ENCODE results near the gene GRK2. TPM values are rescaled to one million over a fixed set of nuclear protein-coding genes. Genes with fewer than 3 reads are reported as not detected.
"Not testable (repeated sequence)": the region's sequence is repeated elsewhere in the genome, so short reads cannot be mapped to it uniquely, and the experiment has no call there.

The GRK2 gene
- total RNA-seq, result 100 to 1,000 TPM; 345 to 354 TPM
- 10 to 100 TPM; 16.8 to 70.7 (median 31.1) TPM for polyA plus RNA-seq
- total RNA-seq, result 176 to 520 (median 315) reads per million in 6 experiments

DNA sequence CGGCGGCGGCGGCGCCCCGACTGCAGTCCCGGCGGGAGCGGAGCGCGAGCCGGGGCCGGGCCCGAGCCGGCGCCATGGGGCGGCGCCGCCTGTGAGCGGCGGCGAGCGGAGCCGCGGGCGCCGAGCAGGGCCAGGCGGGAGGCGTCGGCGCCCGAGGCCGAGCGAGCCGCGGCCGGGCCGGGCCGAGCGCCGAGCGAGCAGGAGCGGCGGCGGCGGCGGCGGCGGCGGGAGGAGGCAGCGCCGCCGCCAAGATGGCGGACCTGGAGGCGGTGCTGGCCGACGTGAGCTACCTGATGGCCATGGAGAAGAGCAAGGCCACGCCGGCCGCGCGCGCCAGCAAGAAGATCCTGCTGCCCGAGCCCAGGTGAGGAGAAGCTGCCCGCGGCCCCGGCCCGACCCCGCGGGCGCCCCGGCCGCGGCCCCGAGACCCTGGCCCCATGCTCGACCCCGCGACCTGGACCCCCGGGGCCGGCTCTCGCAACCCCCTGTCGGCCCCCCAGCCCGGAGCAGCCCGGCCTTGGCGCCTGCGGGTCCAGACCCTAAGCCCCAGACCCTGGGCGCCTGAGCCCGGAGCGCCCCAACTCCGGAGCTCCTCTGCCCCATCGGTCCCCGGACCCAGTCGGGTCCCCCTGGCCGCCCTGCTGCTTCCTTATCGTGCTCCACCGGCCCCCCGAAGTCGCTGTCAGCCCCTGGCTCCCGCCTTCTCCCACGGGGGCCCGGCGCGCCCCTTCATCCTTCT, at the start of gene GRK2:
GRK2 (plus strand) TSS at position 25 of the 739 bp plus-strand sequence; CDS start at position 252, 227 bp downstream.
- Mint-ChIP-seq H3K27ac (peak within 1 kb of the TSS; percentile 95 to 100 (median 96)), H3K4me3 (peak within 1 kb of the TSS; percentile 92 to 98 (median 97)), H3K27me3 (no peaks in the 10 kb centered on the region), H3K36me3 (peaks cover 4 to 26% (median 17%) of the 10 kb centered on the region in 3 donors), H3K4me1 (peaks cover 43 to 73% (median 70%) of the 10 kb centered on the region in 4 donors), H3K9me3 (no peaks in the 10 kb centered on the region)
- ATAC-seq (peak; percentile 33 to 35), DNase-seq (peak in 3 of 10 donors; percentile 47 to 71 (median 52))
- POLR2A ChIA-PET, result interaction anchor here (1.0 to 35.0 kb wide), 7 partner anchors 12 to 143 kb away, joined by 5 to 2293 read pairs (median 17); partner anchors contain the start of genes ANKRD13D, POLD4, PPP1CA and SSH3

DNA sequence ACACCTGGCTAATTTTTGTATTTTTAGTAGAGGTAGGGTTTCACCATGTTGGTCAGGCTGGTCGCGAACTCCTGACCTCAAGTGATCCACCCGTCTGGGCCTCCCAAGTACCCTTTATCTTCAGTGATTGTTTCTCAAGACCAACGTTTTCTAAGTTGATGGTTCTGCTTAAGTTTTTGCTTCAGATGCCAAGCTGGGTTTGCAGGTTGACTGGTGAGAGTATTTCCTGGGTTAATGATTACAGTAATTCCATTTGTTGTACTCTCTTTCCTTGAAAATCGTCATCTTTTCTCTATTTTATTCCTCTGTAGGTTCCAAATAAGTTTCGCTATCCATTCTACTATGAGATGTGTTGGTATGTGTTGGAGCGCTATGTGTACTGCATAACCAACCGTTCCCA, 38.5 kb upstream of the GRK2 start:
- peaks cover 0 to 82% (median 9%) of the 10 kb centered on the region in 3 donors for H3K36me3 Mint-ChIP-seq
- DNase-seq, result no peak
- no peaks in the 10 kb centered on the region for H3K27me3 Mint-ChIP-seq
- POLR2A ChIA-PET, result no interaction called here
- H3K27ac Mint-ChIP-seq, result no peak overlapping the region
- no peaks in the 10 kb centered on the region for H3K9me3 Mint-ChIP-seq
- ATAC-seq, result no peak
- H3K4me3 Mint-ChIP-seq, result no peak overlapping the region
- peaks cover 0 to 8% (median 6%) of the 10 kb centered on the region in 4 donors for H3K4me1 Mint-ChIP-seq

DNA sequence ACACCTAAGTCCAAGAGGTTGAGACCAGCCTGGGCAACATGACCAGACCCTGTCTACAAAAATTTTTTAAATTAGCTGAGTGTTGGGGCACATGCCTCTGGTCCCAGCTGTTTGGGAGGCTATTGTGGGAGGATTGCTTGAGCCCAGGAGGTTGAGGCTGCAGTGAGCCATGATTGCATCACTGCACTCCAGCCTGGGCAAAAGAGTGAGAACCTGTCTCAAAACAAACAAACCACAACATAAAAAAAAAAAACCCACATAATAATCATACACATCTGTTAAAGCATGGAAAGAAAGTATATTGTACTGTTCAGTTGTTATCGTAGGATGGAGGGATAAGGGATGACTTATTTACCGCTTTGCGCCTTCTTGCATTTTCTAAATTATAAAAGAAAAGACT, 35.9 kb upstream of the GRK2 start:
- Mint-ChIP-seq H3K4me1 (peaks cover 11 to 26% (median 20%) of the 10 kb centered on the region in 4 donors), H3K4me3 (no peak overlapping the region), H3K27ac (peak overlapping the region in 4 of 10 donors; percentile 13 to 69 (median 56)), H3K9me3 (no peaks in the 10 kb centered on the region), H3K27me3 (no peaks in the 10 kb centered on the region), H3K36me3 (peaks cover 0 to 69% (median 9%) of the 10 kb centered on the region in 3 donors)
- ATAC-seq, result peak in 1 of 2 donors; percentile 37
- no peak for DNase-seq
- POLR2A ChIA-PET, result interaction anchor here (0.6 to 2.2 kb wide), 3 partner anchors 10 to 57 kb away, joined by 3 to 12 read pairs (median 4); no protein-coding TSS in a partner anchor

DNA sequence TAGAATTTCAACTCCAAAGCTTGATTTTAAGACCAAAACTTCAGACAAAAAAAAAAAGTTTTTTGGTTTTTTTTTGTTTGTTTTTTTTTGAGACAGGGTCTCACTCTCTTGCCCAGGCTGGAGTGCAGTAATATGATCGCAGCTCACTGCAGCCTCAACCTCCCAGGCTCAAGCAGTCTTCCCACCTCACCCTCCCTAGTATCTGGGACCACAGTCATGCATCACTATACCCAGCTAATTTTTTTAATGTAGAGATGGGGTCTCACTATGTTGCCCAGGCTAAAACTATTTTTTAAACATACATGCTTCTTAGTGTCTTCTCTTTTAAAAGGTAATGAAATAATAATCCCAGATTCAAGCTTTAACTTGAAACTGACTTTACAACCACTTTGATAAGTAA, 35.4 kb upstream of the GRK2 start:
- Mint-ChIP-seq H3K27me3 (no peaks in the 10 kb centered on the region), H3K27ac (peak overlapping the region in 2 of 10 donors; percentile 3 to 63)
- POLR2A ChIA-PET, result interaction anchor here (0.9 to 2.2 kb wide), 2 partner anchors 9 to 57 kb away, joined by 4 to 12 read pairs; no protein-coding TSS in a partner anchor

DNA sequence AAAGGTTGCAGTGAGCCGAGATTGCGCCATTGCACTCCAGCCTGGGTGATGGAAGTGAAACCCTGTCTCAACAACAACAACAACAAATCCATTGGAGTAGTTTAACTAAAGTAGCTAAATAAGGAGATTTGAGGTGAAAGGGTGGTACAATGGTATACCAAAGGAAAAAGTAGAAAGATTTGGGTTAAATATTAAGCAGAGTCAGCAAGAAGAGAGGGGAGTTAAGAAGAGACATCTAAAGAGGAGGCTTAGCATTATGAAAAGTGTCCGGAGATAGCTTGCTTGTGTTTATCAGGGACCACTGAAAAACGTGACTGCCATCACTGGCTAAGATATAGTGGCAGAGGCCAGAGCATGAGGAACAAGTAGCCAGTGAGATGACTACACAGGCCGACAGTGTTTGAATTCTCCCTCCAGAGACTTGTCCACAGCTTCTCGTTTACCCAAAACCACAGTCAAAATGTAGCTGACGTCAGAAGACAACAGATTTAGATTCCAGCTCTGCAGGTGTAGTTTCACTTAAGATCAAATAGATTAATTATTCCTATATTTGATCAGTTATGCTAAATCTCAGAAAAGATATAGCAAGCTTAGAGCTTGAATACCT, 32.6 kb upstream of the GRK2 start:
- POLR2A ChIA-PET, result interaction anchor here (1.9 kb wide), 1 partner anchor 83 kb away, joined by 5 read pairs; no protein-coding TSS in a partner anchor
- Mint-ChIP-seq H3K27ac (peak overlapping the region in 8 of 10 donors; percentile 39 to 86 (median 71)), H3K27me3 (no peaks in the 10 kb centered on the region), H3K4me1 (peaks cover 11 to 35% (median 22%) of the 10 kb centered on the region in 4 donors), H3K36me3 (peaks cover 0 to 48% (median 6%) of the 10 kb centered on the region in 3 donors), H3K4me3 (no peak overlapping the region), H3K9me3 (no peaks in the 10 kb centered on the region)
- ATAC-seq (no peak), DNase-seq (no peak)

More for the DNA sequence above, 35.4 kb upstream of the GRK2 start:
- Mint-ChIP-seq H3K4me1 (peaks cover 11 to 26% (median 20%) of the 10 kb centered on the region in 4 donors), H3K9me3 (no peaks in the 10 kb centered on the region), H3K36me3 (peaks cover 0 to 70% (median 9%) of the 10 kb centered on the region in 3 donors), H3K4me3 (no peak overlapping the region)
- DNase-seq (no peak), ATAC-seq (no peak)

DNA sequence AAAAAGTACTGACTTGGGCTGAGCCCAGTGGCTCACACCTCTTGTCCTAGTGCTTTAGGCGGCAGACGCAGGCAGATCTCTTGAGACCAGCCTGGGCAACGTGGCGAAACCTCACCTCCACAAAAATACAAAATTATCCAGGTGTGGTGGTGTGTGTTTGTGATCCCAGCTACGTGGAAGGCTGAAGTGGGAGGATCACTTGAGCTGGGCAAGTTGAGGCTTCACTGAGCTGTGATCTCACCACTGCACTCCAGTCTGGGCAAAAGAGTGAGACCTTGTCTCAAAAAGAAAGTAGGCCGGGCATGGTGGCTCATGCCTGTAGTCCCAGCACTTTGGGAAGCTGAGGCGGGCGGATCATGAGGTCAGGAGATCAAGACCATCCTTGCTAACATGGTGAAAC, 31.7 kb upstream of the GRK2 start:
- not testable (repeated sequence) for ATAC-seq, H3K9me3 Mint-ChIP-seq, H3K27me3 Mint-ChIP-seq, DNase-seq
- Mint-ChIP-seq H3K36me3 (peaks cover 0 to 39% (median 0%) of the 10 kb centered on the region in 3 donors), H3K4me3 (peak overlapping the region in 1 of 10 donors; percentile 4), H3K4me1 (peaks cover 20 to 42% (median 29%) of the 10 kb centered on the region in 4 donors), H3K27ac (peak overlapping the region in 9 of 10 donors; percentile 11 to 86 (median 60))
- POLR2A ChIA-PET, result interaction anchor here (0.7 to 1.9 kb wide), 3 partner anchors 19 to 111 kb away, joined by 3 to 5 read pairs (median 3); no protein-coding TSS in a partner anchor

DNA sequence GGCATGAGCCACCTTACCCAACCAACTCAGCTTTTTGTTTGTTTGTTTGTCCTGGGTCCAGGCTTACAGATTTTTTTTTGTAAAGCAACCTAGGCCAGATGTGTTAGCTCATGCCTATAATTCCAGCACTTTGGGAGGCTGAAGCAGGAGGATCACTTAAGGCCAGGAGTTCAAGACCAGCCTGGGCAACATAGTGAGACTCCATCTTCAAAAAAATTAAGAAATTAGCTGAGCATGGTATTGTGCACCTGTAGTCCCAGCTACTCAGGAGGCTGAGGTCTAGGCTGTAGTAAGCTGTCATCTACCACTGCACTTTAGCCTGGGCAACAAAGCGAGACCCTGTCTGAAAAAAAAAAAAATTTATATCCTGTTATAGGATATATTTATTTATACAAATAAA, 28.7 kb upstream of the GRK2 start:
- Mint-ChIP-seq H3K27me3 (no peaks in the 10 kb centered on the region), H3K9me3 (no peaks in the 10 kb centered on the region), H3K36me3 (peaks cover 0 to 28% (median 8%) of the 10 kb centered on the region in 3 donors), H3K4me3 (no peak overlapping the region), H3K4me1 (peaks cover 34 to 56% (median 48%) of the 10 kb centered on the region in 4 donors), H3K27ac (no peak overlapping the region)
- no peak for DNase-seq
- no peak for ATAC-seq
- POLR2A ChIA-PET, result interaction anchor here (1.1 kb wide), 1 partner anchor 13 kb away, joined by 3 read pairs; no protein-coding TSS in a partner anchor

DNA sequence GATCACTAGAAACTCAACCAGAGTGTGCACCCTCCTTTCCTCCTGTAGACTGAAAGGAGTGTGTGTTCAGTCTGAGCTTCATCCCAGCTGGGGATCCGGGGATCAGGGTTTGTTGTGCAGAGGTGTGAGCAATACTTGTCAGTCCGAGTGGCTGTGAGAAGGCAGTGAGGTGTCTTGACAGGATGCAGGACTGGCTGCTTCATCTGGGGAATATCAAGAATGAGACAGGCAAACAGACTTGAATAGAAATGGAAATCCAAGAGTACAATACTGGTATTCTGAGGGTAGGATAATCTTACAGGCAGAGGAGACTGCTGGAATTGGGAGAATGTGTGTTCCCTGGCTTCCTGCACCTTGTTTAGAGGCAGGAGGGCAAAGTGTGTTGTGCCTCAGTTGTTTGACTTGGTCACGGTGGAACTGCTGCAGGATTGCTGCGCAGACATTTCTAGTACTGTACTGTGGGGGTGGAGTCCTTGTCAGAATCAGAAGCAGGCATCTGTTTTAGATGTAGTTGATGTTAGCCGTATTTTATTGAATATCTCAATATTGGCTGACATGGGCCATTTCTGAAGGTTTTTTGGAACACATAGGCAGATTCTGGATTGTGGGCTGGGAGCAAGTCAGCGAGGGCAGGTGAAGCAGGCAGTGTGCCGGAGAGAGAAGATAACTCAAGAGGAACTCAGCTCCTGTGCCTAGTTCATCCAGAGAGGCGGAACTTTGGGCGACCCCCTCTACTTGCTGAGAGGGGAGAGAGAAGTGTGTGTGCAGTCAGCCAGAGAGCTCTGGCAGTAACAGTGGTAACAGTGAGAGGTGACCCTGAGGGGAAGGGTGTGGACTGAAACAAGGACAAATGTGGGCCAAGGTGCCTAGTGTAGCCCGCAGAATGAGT, 27.1 kb upstream of the GRK2 start:
- Mint-ChIP-seq H3K36me3 (peaks cover 8 to 37% (median 11%) of the 10 kb centered on the region in 3 donors), H3K27ac (peak overlapping the region; percentile 97 to 100 (median 100)), H3K27me3 (no peaks in the 10 kb centered on the region), H3K4me1 (peaks cover 38 to 64% (median 55%) of the 10 kb centered on the region in 4 donors), H3K9me3 (no peaks in the 10 kb centered on the region), H3K4me3 (peak overlapping the region; percentile 94 to 100 (median 98))
- POLR2A ChIA-PET, result interaction anchor here (0.5 to 3.0 kb wide), 29 partner anchors 8 to 1740 kb away, joined by 3 to 34 read pairs (median 6); partner anchors contain the start of genes ANKRD13D, CLCF1, GRK2 and GSTP1
- ATAC-seq (no peak), DNase-seq (no peak)

DNA sequence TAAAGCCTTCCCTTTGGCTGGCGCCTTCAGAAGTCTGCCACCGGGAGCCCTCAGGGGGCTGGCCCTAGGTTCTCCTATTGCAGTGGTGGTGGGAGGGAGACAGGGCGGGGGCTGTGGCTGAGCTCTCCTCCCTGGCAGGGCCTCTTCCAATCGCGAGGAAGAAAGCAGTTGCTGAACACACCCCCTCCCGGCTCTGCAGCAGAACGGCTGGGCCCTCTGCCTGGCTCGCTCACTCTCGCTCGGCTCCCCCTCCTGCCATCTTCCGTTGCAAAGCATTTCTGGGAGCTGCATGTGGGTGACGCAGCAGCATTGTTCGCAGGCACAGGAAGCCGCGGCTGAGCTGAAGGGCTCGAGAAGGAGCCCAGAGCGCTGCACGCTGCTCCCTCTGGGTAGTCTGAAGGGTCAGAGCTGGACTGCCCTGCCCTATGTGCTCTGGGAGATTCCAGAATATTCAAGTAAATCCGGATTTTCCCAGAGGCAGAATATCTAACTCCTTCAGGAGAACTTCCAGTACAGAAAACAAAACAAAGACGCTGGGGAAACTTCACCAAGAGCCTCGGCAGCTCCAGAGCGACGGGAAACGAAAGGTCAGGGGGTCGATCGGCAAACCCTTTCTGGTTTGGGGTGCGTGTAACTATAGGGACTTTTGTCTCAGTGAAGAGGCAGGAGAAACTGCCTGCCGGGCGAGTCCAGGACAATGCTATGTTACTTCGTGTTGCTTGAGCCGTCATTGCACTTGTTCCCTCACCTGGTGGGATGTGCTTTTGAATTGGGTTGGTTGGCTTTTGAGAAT, 26.3 kb upstream of the GRK2 start:
- H3K4me1 Mint-ChIP-seq, result peaks cover 37 to 61% (median 54%) of the 10 kb centered on the region in 4 donors
- H3K36me3 Mint-ChIP-seq, result peaks cover 8 to 43% (median 13%) of the 10 kb centered on the region in 3 donors

DNA sequence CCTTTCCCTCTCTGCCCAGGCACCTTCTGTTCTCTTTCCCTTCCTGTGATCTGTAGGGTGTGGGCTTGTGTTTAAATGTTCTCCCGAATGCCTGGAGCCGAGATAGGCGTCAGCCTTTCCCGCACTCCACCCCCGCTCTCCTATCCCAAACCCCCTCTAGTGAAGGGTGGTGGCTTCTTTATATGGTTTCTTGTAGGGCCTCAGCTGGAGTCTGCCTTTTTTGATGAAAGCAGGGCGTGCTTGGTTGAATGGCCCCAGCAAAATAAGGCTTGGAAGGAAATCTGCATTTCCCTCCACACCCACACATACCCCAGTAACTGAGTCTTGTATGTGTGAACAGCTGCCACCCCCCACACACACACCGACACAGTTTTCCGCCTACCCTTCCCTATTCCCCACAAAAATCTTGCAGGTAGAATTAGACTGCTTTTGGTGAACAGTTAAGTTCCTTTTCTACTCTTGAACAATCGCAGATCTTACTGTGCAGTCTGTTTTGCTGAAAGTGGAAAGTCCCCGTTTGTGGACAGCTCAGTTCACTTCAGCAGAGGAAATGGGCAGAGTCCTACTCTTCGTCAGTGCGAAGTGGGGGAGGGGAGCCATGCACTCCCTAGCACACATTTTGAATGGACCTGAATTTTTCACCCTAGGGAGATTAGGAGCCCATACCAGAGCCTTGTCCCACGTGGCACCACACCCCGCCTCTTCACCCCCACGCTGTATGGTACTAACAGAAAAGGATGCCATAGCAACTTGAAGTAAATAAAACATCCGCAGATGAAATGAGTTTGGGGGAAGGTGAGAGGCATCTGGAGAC, 25.5 kb upstream of the GRK2 start:
- POLR2A ChIA-PET, result interaction anchor here (0.6 to 3.0 kb wide), 30 partner anchors 10 to 847 kb away, joined by 3 to 34 read pairs (median 6); partner anchors contain the start of genes ANKRD13D, GRK2, KDM2A and POLD4
- Mint-ChIP-seq H3K27ac (peak overlapping the region; percentile 97 to 100 (median 100)), H3K36me3 (peaks cover 8 to 49% (median 15%) of the 10 kb centered on the region in 3 donors), H3K4me1 (peaks cover 42 to 66% (median 59%) of the 10 kb centered on the region in 4 donors), H3K9me3 (no peaks in the 10 kb centered on the region), H3K27me3 (no peaks in the 10 kb centered on the region), H3K4me3 (peak overlapping the region; percentile 94 to 100 (median 98))
- DNase-seq (peak; percentile 68 to 91 (median 84)), ATAC-seq (peak; percentile 39 to 54)

More for the DNA sequence above, 26.3 kb upstream of the GRK2 start:
- peak overlapping the region; percentile 97 to 100 (median 100) for H3K27ac Mint-ChIP-seq
- peak overlapping the region; percentile 94 to 100 (median 98) for H3K4me3 Mint-ChIP-seq
- no peaks in the 10 kb centered on the region for H3K27me3 Mint-ChIP-seq
- H3K9me3 Mint-ChIP-seq, result no peaks in the 10 kb centered on the region
- POLR2A ChIA-PET, result interaction anchor here (0.6 to 3.0 kb wide), 34 partner anchors 9 to 848 kb away, joined by 3 to 34 read pairs (median 5); partner anchors contain the start of genes ANKRD13D, CLCF1, GRK2 and GSTP1
- DNase-seq (peak; percentile 87 to 98 (median 96)), ATAC-seq (peak; percentile 85 to 86)

All from naive thymus-derived CD8-positive, alpha-beta T cell (primary cell).